ENCODE measurements around the gene CISH.

Gene CISH

GRCh38 chr3:50573566-50574443 lies 37.8 kb downstream of the CISH start:
- peak; percentile 73 to 92 for DNase-seq (ENCODE audit: extremely low read depth in 1 of 2, low read depth in 1 of 2)

GRCh38 chr3:50572801-50573371 lies 38.7 kb downstream of the CISH start:
- DNase-seq (ENCODE audit: extremely low read depth in 1 of 2, low read depth in 1 of 2) = peak; percentile 59 to 79

- DNase-seq (ENCODE audit: extremely low read depth in 1 of 2, low read depth in 1 of 2) = peak; percentile 64 to 71
Observed at GRCh38 chr3:50572158-50572557, 39.4 kb downstream of the CISH start.

- no peak for DNase-seq (ENCODE audit: extremely low read depth in 1 of 2, low read depth in 1 of 2)
Observed at GRCh38 chr3:50571486-50571885, 40.1 kb downstream of the CISH start.

- DNase-seq (ENCODE audit: extremely low read depth in 1 of 2, low read depth in 1 of 2) = no peak
Observed at GRCh38 chr3:50570508-50571279, 40.9 kb downstream of the CISH start.

- peak; percentile 94 to 99 for DNase-seq (ENCODE audit: extremely low read depth in 1 of 2, low read depth in 1 of 2)
Observed at GRCh38 chr3:50568947-50569749, 42.4 kb downstream of the CISH start, which contains the start of gene HEMK1. TSS of gene HEMK1 (plus strand) at chr3:50569522. CDS start at chr3:50571105, 1,583 bp downstream.

- DNase-seq (ENCODE audit: extremely low read depth in 1 of 2, low read depth in 1 of 2) = peak; percentile 94
Observed at GRCh38 chr3:50567386-50568167, 44.0 kb downstream of the CISH start, which contains the start of gene C3orf18. TSS of gene C3orf18 (minus strand) at chr3:50567747. CDS start at chr3:50565699, 2,048 bp downstream.

- no peak for DNase-seq (ENCODE audit: extremely low read depth in 1 of 2, low read depth in 1 of 2)
Observed at GRCh38 chr3:50567011-50567385, 44.6 kb downstream of the CISH start.

GRCh38 chr3:50564321-50564720 lies 47.3 kb downstream of the CISH start:
- DNase-seq (ENCODE audit: extremely low read depth in 1 of 2, low read depth in 1 of 2) = no peak

GRCh38 chr3:50563867-50564266 lies 47.7 kb downstream of the CISH start:
- no peak for DNase-seq (ENCODE audit: extremely low read depth in 1 of 2, low read depth in 1 of 2)

GRCh38 chr3:50562861-50563260 lies 48.7 kb downstream of the CISH start:
- no peak for DNase-seq (ENCODE audit: extremely low read depth in 1 of 2, low read depth in 1 of 2)

GRCh38 chr3:50559702-50560101 lies 51.9 kb downstream of the CISH start:
- no peak for DNase-seq (ENCODE audit: extremely low read depth in 1 of 2, low read depth in 1 of 2)

- no peak for DNase-seq (ENCODE audit: extremely low read depth in 1 of 2, low read depth in 1 of 2)
Observed at GRCh38 chr3:50557915-50558314, 53.7 kb downstream of the CISH start.

- no peak for DNase-seq (ENCODE audit: extremely low read depth in 1 of 2, low read depth in 1 of 2)
Observed at GRCh38 chr3:50557106-50557505, 54.5 kb downstream of the CISH start.
